Mononuclear cell (primary cell): Measurements from ENCODE around the gene PCDHB15. TPM values are rescaled to one million over a fixed set of nuclear protein-coding genes. Genes with fewer than 3 reads are reported as not detected.
"Not testable (repeated sequence)": the region's sequence is repeated elsewhere in the genome, so short reads cannot be mapped to it uniquely, and the experiment has no call there.

Experiments used
- H3K27me3 ChIP-seq: 2 replicates; pipeline ENCODE4 v1.6.0; 2011; ENCODE audit warnings: low read length, control low read depth; ENCODE audit not compliant: insufficient read depth
- H3K4me1 ChIP-seq: 2 replicates; pipeline ENCODE4 v1.5.1; 2011; ENCODE audit warnings: mild to moderate bottlenecking, low read length, control low read depth; ENCODE audit not compliant: insufficient read depth
- H3K4me3 ChIP-seq: 2 replicates; pipeline ENCODE4 v1.5.1; 2011; ENCODE audit warnings: mild to moderate bottlenecking, low read length, moderate library complexity
- H3K9me3 ChIP-seq: 2 replicates; pipeline ENCODE4 v1.5.1; 2011; ENCODE audit warnings: low read depth, mild to moderate bottlenecking, control low read depth, low read length
- total RNA-seq: library from RNA; depleted of rRNA; stranded (reverse); fragments of >200 nt; gene quantifications from one replicate; pipeline ENCODE4 v1.2.3, GENCODE V29; 2012

PCDHB15 gene
- total RNA-seq, result not detected

DNA sequence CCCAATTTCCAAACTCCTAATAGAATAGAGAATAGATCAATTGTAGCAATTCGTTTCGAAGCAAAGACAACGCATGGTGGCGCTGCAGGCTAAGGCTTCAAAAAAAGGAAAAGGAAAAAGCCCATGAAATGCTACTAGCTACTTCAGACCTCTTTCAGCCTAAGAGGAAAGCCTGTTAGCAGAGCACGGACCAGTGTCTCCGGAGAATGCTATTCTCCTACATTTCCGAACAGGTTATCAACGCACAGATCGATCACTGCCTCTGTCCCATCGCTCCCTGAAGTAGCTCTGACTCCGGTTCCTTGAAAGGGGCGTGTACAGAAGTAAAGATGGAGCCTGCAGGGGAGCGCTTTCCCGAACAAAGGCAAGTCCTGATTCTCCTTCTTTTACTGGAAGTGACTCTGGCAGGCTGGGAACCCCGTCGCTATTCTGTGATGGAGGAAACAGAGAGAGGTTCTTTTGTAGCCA lies at the start of gene PCDHB15:
Gene PCDHB15, plus strand, starts transcription at position 146 of the 468 bp plus-strand sequence. Its CDS starts 184 bp downstream, at position 330.
- H3K9me3 ChIP-seq, result peaks cover 62% of the 10 kb centered on the region
- no peak within 1 kb of the TSS for H3K4me3 ChIP-seq
- H3K27me3 ChIP-seq, result peaks cover 28% of the 10 kb centered on the region
- H3K4me1 ChIP-seq, result no peaks in the 10 kb centered on the region

DNA sequence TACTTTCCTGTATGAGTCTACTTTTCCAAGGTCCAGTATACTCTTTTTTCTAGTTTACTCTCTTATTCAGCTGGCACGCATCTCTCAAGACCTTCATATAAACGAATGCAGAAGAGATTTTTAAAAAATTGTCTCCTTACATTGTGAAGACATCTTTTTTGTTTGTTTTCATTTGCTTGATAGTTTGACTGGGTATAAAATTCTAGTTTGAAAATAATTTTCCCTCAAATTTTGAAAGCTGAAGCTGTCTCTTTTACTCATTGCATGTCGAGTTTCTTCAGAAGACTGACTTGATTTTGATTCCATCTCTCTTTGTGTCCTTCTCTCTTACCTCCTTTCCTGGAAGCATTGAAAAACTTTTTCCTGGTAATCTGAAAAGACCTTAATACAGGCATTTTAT lies 48.8 kb upstream of the PCDHB15 start:
- peaks cover 37% of the 10 kb centered on the region for H3K27me3 ChIP-seq
- H3K9me3 ChIP-seq, result peaks cover 24% of the 10 kb centered on the region
- H3K4me3 ChIP-seq, result no peak overlapping the region
- H3K4me1 ChIP-seq, result no peaks in the 10 kb centered on the region

DNA sequence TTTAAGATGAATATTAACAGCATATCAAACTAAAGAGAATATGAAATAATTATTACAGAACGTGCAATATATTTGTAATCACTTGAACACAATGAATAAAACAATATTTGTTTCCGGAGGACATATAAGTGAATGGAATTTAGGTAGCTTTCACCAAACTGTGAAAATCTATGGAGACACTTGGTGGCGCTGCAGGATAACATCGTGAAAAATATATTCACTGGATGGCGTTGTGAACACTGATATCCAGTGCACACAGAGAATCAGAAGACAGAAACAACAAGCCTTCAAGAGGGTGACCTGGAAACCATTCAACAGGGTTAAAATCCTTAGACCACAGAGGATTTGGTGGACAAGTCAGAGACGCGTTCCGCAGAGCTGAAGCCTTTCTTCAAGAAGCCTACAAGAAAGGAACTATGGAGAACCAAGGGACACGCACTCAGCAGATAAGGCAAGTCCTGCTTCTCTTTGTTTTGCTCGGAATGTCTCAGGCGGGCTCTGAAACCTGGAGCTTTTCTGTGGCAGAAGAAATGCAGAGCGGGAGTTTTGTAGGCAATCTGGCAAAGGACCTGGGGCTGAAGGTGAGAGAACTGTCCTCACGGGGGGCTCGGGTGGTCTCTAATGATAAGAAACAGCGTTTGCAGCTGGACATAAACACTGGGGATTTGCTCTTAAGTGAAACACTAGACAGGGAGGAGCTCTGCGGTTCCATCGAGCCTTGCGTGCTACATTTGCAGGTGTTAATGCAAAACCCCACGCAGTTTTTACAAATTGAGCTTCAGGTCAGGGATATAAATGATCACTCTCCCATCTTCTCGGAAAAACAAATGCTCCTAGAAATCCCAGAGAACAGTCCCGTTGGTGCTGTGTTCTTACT lies 45.6 kb upstream of the PCDHB15 start, which contains the start of gene PCDHB11:
Gene PCDHB11, plus strand, starts transcription at position 269 of the 877 bp plus-strand sequence. Its CDS starts 148 bp downstream, at position 417.
- Histone ChIP-seq H3K4me1 (no peaks in the 10 kb centered on the region), H3K27me3 (peaks cover 27% of the 10 kb centered on the region), H3K4me3 (no peak within 1 kb of the TSS), H3K9me3 (peaks cover 24% of the 10 kb centered on the region)

DNA sequence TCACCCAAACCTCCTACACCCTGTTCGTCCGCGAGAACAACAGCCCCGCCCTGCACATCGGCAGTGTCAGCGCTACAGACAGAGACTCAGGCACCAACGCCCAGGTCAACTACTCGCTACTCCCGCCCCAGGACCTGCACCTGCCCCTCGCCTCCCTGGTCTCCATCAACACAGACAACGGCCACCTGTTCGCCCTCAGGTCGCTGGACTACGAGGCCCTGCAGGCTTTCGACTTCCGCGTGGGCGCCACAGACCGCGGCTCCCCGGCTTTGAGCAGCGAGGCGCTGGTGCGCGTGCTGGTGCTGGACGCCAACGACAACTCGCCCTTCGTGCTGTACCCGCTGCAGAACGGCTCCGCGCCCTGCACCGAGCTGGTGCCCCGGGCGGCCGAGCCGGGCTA lies 44.1 kb upstream of the PCDHB15 start:
- not testable (repeated sequence) for H3K4me3 ChIP-seq, H3K4me1 ChIP-seq
- Histone ChIP-seq H3K9me3 (peaks cover 20% of the 10 kb centered on the region), H3K27me3 (peaks cover 33% of the 10 kb centered on the region)

DNA sequence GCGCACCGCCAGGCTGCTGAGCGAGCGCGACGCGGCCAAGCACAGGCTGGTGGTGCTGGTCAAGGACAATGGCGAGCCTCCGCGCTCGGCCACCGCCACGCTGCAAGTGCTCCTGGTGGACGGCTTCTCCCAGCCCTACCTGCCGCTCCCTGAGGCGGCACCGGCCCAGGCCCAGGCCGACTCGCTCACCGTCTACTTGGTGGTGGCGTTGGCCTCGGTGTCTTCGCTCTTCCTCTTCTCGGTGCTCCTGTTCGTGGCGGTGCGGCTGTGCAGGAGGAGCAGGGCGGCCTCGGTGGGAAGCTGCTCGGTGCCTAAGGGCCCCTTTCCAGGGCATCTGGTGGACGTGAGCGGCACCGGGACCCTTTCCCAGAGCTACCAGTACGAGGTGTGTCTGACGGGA lies 43.5 kb upstream of the PCDHB15 start:
- peaks cover 38% of the 10 kb centered on the region for H3K27me3 ChIP-seq
- not testable (repeated sequence) for H3K4me3 ChIP-seq, H3K4me1 ChIP-seq
- peaks cover 15% of the 10 kb centered on the region for H3K9me3 ChIP-seq

DNA sequence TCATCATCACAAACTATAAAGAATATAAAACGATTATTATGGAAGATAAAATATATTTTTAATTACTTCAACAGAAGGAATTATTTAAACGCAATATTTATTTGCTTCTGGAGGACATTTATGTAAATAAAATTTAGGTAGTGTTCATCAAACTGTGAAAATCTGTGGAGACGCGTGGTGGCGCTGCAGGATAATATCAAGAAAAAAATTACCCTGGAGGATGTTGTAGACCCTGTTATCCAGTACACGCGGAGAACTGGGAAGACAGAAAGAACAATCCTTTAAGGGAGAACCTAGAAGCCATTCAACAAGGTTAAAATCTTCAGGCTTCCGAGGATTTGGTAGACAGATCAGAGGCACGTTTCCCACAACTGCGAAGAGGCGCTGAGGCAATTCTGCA lies 36.7 kb upstream of the PCDHB15 start, which contains the start of gene PCDHB12:
Gene PCDHB12, plus strand, starts transcription at position 242 of the 400 bp plus-strand sequence. CDS start 189 bp downstream, outside the sequence.
- H3K4me3 ChIP-seq, result no peak within 1 kb of the TSS
- H3K4me1 ChIP-seq, result no peaks in the 10 kb centered on the region
- no peaks in the 10 kb centered on the region for H3K9me3 ChIP-seq
- peaks cover 50% of the 10 kb centered on the region for H3K27me3 ChIP-seq

DNA sequence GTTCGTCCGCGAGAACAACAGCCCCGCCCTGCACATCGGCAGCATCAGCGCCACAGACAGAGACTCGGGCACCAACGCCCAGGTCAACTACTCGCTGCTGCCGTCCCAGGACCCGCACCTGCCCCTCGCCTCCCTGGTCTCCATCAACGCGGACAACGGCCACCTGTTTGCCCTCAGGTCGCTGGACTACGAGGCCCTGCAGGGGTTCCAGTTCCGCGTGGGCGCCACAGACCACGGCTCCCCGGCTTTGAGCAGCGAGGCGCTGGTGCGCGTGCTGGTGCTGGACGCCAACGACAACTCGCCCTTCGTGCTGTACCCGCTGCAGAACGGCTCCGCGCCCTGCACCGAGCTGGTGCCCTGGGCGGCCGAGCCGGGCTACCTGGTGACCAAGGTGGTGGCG lies 34.9 kb upstream of the PCDHB15 start:
- not testable (repeated sequence) for H3K4me1 ChIP-seq, H3K9me3 ChIP-seq, H3K4me3 ChIP-seq
- H3K27me3 ChIP-seq, result peaks cover 52% of the 10 kb centered on the region

DNA sequence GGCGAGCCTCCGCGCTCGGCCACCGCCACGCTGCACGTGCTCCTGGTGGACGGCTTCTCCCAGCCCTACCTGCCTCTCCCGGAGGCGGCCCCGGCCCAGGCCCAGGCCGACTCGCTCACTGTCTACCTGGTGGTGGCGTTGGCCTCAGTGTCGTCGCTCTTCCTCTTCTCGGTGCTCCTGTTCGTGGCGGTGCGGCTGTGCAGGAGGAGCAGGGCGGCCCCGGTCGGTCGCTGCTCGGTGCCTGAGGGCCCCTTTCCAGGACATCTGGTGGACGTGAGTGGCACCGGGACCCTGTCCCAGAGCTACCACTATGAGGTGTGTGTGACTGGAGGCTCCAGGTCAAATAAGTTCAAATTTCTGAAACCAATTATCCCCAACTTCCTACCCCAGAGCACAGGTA lies 34.3 kb upstream of the PCDHB15 start:
- H3K9me3 ChIP-seq, H3K4me1 ChIP-seq, H3K4me3 ChIP-seq: not testable (repeated sequence)
- H3K27me3 ChIP-seq, result peaks cover 48% of the 10 kb centered on the region

DNA sequence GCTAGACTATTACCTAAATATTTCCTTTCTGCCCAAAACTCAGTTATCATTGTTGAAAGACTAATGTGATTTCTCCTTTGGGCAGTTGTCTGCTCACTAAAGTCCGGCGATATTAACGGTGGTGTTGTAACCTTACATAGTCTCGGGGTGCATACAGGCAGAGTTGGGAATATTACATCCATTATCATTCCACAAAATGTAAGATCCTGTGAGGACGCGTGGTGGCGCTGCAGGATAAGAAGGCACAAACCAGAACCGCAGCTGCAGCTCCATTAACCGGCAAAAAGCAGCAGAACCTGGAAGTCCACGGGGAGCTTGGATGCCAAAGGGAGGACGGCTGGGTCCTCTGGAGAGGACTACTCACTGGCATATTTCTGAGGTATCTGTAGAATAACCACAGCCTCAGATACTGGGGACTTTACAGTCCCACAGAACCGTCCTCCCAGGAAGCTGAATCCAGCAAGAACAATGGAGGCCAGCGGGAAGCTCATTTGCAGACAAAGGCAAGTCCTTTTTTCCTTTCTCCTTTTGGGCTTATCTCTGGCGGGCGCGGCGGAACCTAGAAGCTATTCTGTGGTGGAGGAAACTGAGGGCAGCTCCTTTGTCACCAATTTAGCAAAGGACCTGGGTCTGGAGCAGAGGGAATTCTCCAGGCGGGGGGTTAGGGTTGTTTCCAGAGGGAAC lies 31.4 kb upstream of the PCDHB15 start, which contains the start of gene PCDHB13:
Gene PCDHB13, plus strand, starts transcription at position 264 of the 684 bp plus-strand sequence. Its CDS starts 205 bp downstream, at position 469.
- H3K9me3 ChIP-seq, result not testable (repeated sequence)

DNA sequence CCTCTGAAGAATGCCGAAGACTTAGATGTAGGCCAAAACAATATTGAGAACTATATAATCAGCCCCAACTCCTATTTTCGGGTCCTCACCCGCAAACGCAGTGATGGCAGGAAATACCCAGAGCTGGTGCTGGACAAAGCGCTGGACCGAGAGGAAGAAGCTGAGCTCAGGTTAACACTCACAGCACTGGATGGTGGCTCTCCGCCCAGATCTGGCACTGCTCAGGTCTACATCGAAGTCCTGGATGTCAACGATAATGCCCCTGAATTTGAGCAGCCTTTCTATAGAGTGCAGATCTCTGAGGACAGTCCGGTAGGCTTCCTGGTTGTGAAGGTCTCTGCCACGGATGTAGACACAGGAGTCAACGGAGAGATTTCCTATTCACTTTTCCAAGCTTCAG lies 30.6 kb upstream of the PCDHB15 start:
- not testable (repeated sequence) for H3K4me1 ChIP-seq, H3K4me3 ChIP-seq, H3K9me3 ChIP-seq
- peaks cover 29% of the 10 kb centered on the region for H3K27me3 ChIP-seq

More for the DNA sequence above, 31.4 kb upstream of the PCDHB15 start, which contains the start of gene PCDHB13:
- H3K4me1 ChIP-seq, H3K4me3 ChIP-seq: not testable (repeated sequence)
- peaks cover 32% of the 10 kb centered on the region for H3K27me3 ChIP-seq

DNA sequence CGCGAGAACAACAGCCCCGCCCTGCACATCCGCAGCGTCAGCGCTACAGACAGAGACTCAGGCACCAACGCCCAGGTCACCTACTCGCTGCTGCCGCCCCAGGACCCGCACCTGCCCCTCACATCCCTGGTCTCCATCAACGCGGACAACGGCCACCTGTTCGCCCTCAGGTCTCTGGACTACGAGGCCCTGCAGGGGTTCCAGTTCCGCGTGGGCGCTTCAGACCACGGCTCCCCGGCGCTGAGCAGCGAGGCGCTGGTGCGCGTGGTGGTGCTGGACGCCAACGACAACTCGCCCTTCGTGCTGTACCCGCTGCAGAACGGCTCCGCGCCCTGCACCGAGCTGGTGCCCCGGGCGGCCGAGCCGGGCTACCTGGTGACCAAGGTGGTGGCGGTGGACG lies 29.7 kb upstream of the PCDHB15 start:
- H3K27me3 ChIP-seq, result peaks cover 27% of the 10 kb centered on the region
- H3K4me1 ChIP-seq, H3K9me3 ChIP-seq, H3K4me3 ChIP-seq: not testable (repeated sequence)

DNA sequence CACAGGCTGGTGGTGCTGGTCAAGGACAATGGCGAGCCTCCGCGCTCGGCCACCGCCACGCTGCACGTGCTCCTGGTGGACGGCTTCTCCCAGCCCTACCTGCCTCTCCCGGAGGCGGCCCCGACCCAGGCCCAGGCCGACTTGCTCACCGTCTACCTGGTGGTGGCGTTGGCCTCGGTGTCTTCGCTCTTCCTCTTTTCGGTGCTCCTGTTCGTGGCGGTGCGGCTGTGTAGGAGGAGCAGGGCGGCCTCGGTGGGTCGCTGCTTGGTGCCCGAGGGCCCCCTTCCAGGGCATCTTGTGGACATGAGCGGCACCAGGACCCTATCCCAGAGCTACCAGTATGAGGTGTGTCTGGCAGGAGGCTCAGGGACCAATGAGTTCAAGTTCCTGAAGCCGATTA lies 29.2 kb upstream of the PCDHB15 start:
- peaks cover 25% of the 10 kb centered on the region for H3K27me3 ChIP-seq
- not testable (repeated sequence) for H3K4me1 ChIP-seq, H3K9me3 ChIP-seq, H3K4me3 ChIP-seq

DNA sequence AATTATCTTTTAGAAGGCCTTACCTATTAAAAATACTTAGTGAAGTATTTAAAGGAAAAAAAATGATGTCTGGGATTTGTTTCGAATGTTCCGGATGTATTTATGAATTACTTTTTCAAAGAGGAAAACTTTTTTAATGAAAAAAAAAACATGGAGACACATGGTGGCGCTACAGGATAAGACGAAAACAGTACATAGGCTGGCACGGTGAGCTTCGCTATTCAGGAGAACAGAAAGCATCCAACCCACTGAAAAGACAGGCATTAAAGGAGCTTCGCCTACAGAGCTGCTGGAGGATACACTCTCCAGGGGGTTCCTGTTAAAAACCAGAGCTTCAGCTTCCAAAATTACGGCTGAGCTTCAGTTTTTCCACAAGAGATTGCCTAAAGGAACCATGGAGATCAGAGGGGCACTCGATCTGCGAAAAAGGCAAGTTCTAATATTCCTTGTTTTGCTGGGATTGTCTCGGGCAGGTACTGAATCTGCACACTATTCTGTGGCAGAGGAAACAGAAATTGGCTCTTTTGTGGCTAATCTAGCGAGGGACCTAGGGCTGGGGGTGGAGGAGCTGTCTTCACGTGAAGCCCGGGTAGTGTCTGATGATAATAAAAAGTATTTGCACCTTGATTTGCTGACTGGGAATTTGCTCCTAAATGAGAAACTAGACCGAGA lies 21.9 kb upstream of the PCDHB15 start, which contains the start of gene PCDHB14:
Gene PCDHB14, plus strand, starts transcription at position 232 of the 672 bp plus-strand sequence. Its CDS starts 163 bp downstream, at position 395.
- Histone ChIP-seq H3K27me3 (peaks cover 45% of the 10 kb centered on the region), H3K4me1 (no peaks in the 10 kb centered on the region), H3K9me3 (peaks cover 8% of the 10 kb centered on the region), H3K4me3 (no peak within 1 kb of the TSS)

DNA sequence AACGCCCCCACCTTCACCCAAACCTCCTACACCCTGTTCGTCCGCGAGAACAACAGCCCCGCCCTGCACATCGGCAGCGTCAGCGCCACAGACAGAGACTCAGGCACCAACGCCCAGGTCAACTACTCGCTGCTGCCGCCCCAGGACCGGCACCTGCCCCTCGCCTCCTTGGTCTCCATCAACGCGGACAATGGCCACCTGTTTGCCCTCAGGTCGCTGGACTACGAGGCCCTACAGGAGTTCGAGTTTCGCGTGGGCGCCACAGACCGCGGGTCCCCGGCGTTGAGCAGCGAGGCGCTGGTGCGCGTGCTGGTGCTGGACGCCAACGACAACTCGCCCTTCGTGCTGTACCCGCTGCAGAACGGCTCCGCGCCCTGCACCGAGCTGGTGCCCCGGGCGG lies 20.4 kb upstream of the PCDHB15 start:
- peaks cover 42% of the 10 kb centered on the region for H3K27me3 ChIP-seq
- H3K4me1 ChIP-seq, H3K9me3 ChIP-seq, H3K4me3 ChIP-seq: not testable (repeated sequence)

DNA sequence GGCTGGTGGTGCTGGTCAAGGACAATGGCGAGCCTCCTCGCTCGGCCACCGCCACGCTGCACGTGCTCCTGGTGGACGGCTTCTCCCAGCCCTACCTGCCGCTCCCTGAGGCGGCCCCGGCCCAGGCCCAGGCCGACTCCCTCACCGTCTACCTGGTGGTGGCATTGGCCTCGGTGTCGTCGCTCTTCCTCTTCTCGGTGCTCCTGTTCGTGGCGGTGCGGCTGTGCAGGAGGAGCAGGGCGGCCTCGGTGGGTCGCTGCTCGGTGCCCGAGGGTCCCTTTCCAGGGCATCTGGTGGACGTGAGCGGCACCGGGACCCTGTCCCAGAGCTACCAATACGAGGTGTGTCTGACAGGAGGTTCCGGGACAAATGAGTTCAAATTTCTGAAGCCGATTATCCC lies 19.8 kb upstream of the PCDHB15 start:
- peaks cover 45% of the 10 kb centered on the region for H3K27me3 ChIP-seq
- H3K4me1 ChIP-seq, H3K4me3 ChIP-seq: not testable (repeated sequence)
- H3K9me3 ChIP-seq, result peaks cover 11% of the 10 kb centered on the region
